Subcutaneous adipose tissue (tissue), 4 donors: ENCODE measurements around the gene LRRC49. TPM values are rescaled to one million over a fixed set of nuclear protein-coding genes. Genes with fewer than 3 reads are reported as not detected.

Experiments used
- CTCF ChIP-seq: fragments of 450-650 bp; IDR thresholded peaks from one replicate; pipeline ENCODE4 v1.5.1; 2016; ENCODE audit warnings: low read depth, mild to moderate bottlenecking, control low read depth, antibody characterized with exemption, moderate library complexity
- total RNA-seq, 4 donors: library from RNA; depleted of rRNA; stranded (reverse); fragments of >200 nt; gene quantifications; one replicate each; pipeline ENCODE4 v1.1.0, GENCODE V29; 2016

The LRRC49 gene
- total RNA-seq, 4 donors from 2014 or later, result 3.2 to 8.8 (median 4.8) TPM

- TF ChIP-seq CTCF, result no peak
Measured at GRCh38 chr15:70962084-70962483, 69.5 kb downstream of the LRRC49 start.

- TF ChIP-seq CTCF, result no peak
Measured at GRCh38 chr15:70963199-70963598, 70.6 kb downstream of the LRRC49 start.

- no peak for TF ChIP-seq CTCF
Measured at GRCh38 chr15:70964058-70964457, 71.4 kb downstream of the LRRC49 start.

GRCh38 chr15:70964686-70965085 lies 72.1 kb downstream of the LRRC49 start:
- no peak for TF ChIP-seq CTCF

GRCh38 chr15:70967646-70968045 lies 75.0 kb downstream of the LRRC49 start:
- no peak for TF ChIP-seq CTCF

GRCh38 chr15:70974004-70974832 lies 81.6 kb downstream of the LRRC49 start:
- no peak for TF ChIP-seq CTCF

GRCh38 chr15:70976851-70977250 lies 84.2 kb downstream of the LRRC49 start:
- no peak for TF ChIP-seq CTCF
